Lower leg skin (tissue), 4 donors: ENCODE data around the gene DGKE. TPM values are rescaled to one million over a fixed set of nuclear protein-coding genes. Genes with fewer than 3 reads are reported as not detected.
A peak's percentile ranks its signal among the peaks of the same experiment; 100 is the strongest.

Experiments
- DNase-seq, 2 donors: peaks; one replicate each; pipeline ENCODE4 v3.0.0-alpha.2; 2019; ENCODE audit warnings: low spot score in 2 of 2
- H3K4me3 ChIP-seq: fragments of 200-600 bp; sonication (generic); 2 replicates; pipeline ENCODE4 v1.5.1; 2017; ENCODE audit warnings: mild to moderate bottlenecking, low read depth; ENCODE audit not compliant: poor library complexity, severe bottlenecking
- CTCF ChIP-seq, 3 donors: fragments of 450-650 bp; IDR thresholded peaks; one replicate each; pipeline ENCODE4 v1.5.1; 2016; ENCODE audit warnings: antibody characterized with exemption in 3 of 3, mild to moderate bottlenecking in 3 of 3, moderate library complexity in 2 of 3
- POLR2A ChIP-seq, 2 donors: fragments of 450-650 bp; IDR thresholded peaks; one replicate each; pipeline ENCODE4 v1.6.1; 2016 to 2017; ENCODE audit warnings: antibody characterized with exemption in 2 of 2, mild to moderate bottlenecking in 1 of 2, moderate library complexity in 1 of 2
- WGBS, 2 donors: methylation state at CpG; one replicate each; pipeline ENCODE4 v1.1.5; 2018; 5-methylcytosine and 5-hydroxymethylcytosine counted together
- intact Hi-C: fragments of 100-400 bp; cut with DNase I; formaldehyde crosslinking; loops from one replicate; pipeline ENCODE4 v1.15.0; 2023; ENCODE audit warnings: low total_unique reads
- total RNA-seq, 4 donors: library from RNA; depleted of rRNA; stranded (reverse); fragments of >200 nt; gene quantifications; one replicate each; pipeline ENCODE4 v1.1.0, GENCODE V29; 2016

The DGKE gene
- total RNA-seq, 4 donors from 2014 or later = 2.5 to 5.7 (median 3.2) TPM

DNA sequence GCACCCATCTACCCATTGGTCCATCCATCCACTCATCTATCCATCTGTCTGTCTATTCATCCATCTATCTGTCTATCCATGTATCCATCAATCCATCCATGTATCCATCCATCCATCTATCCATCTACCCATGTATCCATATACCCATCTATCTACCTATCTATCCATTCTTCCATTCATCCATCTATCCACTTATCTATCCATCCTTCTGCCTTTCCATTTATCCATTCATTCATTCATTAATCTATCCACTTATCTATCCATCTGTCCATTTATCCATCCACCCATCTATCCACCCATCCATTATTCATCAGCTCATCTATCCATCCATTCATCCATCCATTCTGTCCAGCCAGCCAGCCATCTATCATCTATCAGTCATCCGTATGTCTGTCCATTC is 58.4 kb downstream of the DGKE start:
- WGBS, 2 donors = 100% methylated on average over 1 of the region's 1 CpG
- DNase-seq = no peak
- intact Hi-C loops = no loop called here
- no peak overlapping the region for H3K4me3 ChIP-seq
- TF ChIP-seq POLR2A (IDR thresholded peaks at IDR 0.05) (no peak), CTCF (IDR thresholded peaks at IDR 0.05) (no peak)

DNA sequence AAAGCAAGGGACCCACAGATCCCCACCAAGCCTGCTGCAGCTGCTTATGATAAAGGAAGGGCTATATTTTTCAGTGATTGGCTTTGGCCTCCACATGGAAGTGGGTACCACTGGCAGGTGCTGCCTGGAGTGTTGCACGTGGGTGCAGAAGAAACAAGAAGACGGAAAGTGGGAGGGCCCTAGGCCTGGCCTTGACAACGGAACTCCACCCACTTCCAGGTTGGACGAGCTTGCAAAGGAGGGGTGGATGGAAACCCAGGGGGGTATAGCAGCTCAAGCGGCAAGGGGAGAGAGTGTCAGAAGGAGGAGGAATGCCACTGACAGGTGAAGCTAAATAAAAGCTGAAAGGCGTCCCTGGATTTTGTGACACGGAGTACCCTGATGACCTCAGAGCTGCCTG is 59.6 kb downstream of the DGKE start:
- no peak for TF ChIP-seq POLR2A (IDR thresholded peaks at IDR 0.05)
- no peak for TF ChIP-seq CTCF (IDR thresholded peaks at IDR 0.05)
- WGBS, 2 donors = 87% methylated on average over 7 of the region's 7 CpGs
- no peak for DNase-seq
- H3K4me3 ChIP-seq = no peak overlapping the region
- intact Hi-C loops = no loop called here

DNA sequence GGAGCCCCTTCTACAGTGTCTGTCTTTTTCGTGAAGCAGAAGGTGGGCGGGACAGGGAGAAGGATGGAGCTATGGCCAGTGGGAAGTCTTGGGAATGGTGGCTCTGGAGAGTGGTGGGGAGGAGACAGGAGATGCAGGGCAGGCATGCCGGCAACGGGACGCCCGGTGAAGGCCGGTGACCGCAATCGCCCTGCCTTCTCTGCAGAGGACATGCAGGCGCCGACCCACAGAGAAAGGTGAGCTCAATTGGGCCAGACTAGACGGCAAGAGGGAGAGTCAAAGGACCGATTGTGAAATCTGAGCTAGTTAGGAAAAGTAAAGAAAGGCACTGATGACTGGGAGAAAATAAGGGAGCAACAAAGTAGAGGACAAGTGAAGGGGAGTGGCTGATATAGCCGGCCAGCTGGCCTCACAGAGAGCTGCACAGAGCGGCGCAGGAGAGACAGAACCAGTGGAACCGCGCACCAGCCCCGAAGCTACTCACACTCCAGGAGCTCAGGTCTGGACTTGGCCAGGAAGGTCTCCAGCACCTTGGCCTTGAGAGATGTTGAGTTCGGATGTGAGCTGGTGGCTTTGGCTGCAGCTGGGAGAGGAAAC is 61.0 kb downstream of the DGKE start:
- WGBS, 2 donors = 89% methylated on average over 20 of the region's 20 CpGs
- no peak overlapping the region for H3K4me3 ChIP-seq
- DNase-seq = no peak
- intact Hi-C loops = no loop called here
- TF ChIP-seq POLR2A (IDR thresholded peaks at IDR 0.05) (no peak), CTCF (IDR thresholded peaks at IDR 0.05) (no peak)

- DNase-seq = no peak
- WGBS, 2 donors = 66 to 73% methylated on average over 3 of the region's 3 CpGs
- no peak overlapping the region for H3K4me3 ChIP-seq
- TF ChIP-seq POLR2A (IDR thresholded peaks at IDR 0.05) (no peak), CTCF (IDR thresholded peaks at IDR 0.05) (no peak)
- intact Hi-C loops = no loop called here
These were observed 62.4 kb downstream of the DGKE start for GRCh38 chr17:56896217-56896967.

GRCh38 chr17:56896968-56897359 is 63.0 kb downstream of the DGKE start:
- intact Hi-C loops = no loop called here
- H3K4me3 ChIP-seq = no peak overlapping the region
- 89 to 95% methylated on average over 4 of the region's 4 CpGs for WGBS, 2 donors
- no peak for TF ChIP-seq POLR2A (IDR thresholded peaks at IDR 0.05)
- TF ChIP-seq CTCF (IDR thresholded peaks at IDR 0.05) = no peak
- DNase-seq = peak in 1 of 2 donors; percentile 69
